ENCODE measurements around the gene STK32B.

STK32B gene

DNA sequence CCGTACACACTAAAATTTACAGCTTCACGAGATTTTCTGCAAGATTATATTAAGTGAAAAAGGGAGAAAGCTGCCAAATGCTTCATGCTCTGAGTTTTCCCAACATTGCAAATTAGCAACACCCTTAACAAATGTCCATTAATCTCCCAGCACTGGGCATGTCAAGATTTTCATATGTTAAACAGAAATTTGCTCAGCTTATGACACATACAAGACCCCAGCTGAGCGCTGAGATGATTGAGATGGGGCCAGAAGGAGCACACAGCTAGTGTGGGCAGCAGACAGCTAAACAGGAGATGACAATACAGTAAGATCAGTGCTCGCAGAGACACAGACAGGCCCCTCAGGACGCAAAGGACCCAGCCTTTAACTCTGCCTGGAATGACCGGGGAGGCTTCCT is 208.8 kb downstream of the STK32B start:
- no peak overlapping the region for H3K27ac Mint-ChIP-seq
- DNase-seq = no peak
- peaks cover 25% of the 10 kb centered on the region for H3K27me3 Mint-ChIP-seq (ENCODE audit: low read depth, poor library complexity)
- H3K9me3 Mint-ChIP-seq = no peaks in the 10 kb centered on the region
- H3K36me3 Mint-ChIP-seq (ENCODE audit: low read depth) = no peaks in the 10 kb centered on the region
- no peak overlapping the region for H3K4me3 Mint-ChIP-seq
- TF ChIP-seq, protein P1, sequence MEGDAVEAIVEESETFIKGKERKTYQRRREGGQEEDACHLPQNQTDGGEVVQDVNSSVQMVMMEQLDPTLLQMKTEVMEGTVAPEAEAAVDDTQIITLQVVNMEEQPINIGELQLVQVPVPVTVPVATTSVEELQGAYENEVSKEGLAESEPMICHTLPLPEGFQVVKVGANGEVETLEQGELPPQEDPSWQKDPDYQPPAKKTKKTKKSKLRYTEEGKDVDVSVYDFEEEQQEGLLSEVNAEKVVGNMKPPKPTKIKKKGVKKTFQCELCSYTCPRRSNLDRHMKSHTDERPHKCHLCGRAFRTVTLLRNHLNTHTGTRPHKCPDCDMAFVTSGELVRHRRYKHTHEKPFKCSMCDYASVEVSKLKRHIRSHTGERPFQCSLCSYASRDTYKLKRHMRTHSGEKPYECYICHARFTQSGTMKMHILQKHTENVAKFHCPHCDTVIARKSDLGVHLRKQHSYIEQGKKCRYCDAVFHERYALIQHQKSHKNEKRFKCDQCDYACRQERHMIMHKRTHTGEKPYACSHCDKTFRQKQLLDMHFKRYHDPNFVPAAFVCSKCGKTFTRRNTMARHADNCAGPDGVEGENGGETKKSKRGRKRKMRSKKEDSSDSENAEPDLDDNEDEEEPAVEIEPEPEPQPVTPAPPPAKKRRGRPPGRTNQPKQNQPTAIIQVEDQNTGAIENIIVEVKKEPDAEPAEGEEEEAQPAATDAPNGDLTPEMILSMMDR (IDR thresholded peaks at IDR 0.05) = no peak
- H3K4me1 Mint-ChIP-seq = no peaks in the 10 kb centered on the region

DNA sequence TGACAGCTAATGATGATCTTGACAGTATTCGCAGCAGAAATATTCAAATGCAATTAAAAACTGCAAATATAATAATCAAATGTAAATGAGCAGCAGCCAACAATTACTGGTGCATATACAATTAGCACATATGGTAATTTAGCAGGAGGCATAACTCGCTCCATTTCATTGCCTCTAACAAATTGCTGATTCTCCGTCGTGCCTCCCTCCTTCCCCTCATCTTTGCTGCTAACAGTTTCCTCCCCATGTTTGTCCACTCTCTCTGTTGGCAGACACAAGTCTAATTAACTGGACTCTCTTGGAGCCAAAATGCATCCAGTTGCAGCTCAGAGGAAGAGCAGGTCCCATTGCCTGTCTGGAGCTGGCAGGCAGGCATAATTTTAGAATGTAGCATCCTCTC is 210.6 kb downstream of the STK32B start:
- DNase-seq = no peak
- Mint-ChIP-seq H3K9me3 (no peaks in the 10 kb centered on the region), H3K4me1 (peaks cover 8% of the 10 kb centered on the region), H3K36me3 (ENCODE audit: low read depth) (no peaks in the 10 kb centered on the region), H3K27me3 (ENCODE audit: low read depth, poor library complexity) (peaks cover 25% of the 10 kb centered on the region), H3K27ac (no peak overlapping the region), H3K4me3 (no peak overlapping the region)
- TF ChIP-seq, protein P1 (IDR thresholded peaks at IDR 0.05) = no peak

DNA sequence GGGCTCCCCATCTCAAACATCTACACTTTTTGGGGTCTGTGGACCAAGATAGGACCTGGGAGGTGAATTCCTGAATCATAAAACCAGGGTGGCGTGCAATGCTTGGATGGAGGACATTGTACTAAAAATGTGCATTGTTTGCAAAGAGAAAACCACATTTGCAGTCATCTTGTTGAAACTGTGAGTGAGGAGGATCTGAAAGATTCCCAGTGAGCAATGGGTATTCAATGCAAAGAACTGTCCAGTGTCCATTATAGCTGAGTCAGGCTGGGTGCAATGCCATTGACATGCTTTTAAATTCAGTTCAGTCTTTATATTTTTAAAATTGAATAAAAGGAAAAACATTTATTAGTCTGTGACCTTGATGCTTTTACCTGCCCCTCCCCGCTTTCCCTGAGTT is 215.7 kb downstream of the STK32B start:
- Mint-ChIP-seq H3K9me3 (no peaks in the 10 kb centered on the region), H3K4me3 (no peak overlapping the region), H3K4me1 (peaks cover 8% of the 10 kb centered on the region), H3K27ac (no peak overlapping the region), H3K27me3 (ENCODE audit: low read depth, poor library complexity) (peaks cover 15% of the 10 kb centered on the region), H3K36me3 (ENCODE audit: low read depth) (no peaks in the 10 kb centered on the region)
- TF ChIP-seq, protein P1 (IDR thresholded peaks at IDR 0.05) = no peak
- no peak for DNase-seq

DNA sequence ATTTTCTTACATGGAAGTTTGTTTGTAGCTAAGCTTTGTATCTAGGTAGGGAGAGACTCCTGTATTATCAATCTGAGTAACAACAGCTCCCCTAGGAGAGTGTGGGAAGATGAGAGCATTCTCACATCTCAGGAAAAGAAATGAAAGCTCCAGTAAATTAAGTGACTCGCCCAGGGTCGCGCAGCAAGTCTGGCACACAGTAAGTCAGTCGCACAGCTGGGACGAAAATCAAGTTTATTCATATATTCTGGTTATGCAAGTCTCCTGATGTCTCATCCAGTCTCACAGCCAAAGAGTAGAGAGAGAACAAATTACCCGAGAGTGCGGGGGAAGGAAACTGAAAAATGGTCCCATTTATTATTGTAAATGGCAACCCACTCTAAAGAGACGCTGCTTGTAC is 216.1 kb downstream of the STK32B start:
- Mint-ChIP-seq H3K4me3 (no peak overlapping the region), H3K9me3 (no peaks in the 10 kb centered on the region), H3K27ac (no peak overlapping the region), H3K27me3 (ENCODE audit: low read depth, poor library complexity) (peaks cover 15% of the 10 kb centered on the region), H3K4me1 (peaks cover 8% of the 10 kb centered on the region), H3K36me3 (ENCODE audit: low read depth) (no peaks in the 10 kb centered on the region)
- no peak for DNase-seq
- TF ChIP-seq, protein P1 (IDR thresholded peaks at IDR 0.05) = no peak

DNA sequence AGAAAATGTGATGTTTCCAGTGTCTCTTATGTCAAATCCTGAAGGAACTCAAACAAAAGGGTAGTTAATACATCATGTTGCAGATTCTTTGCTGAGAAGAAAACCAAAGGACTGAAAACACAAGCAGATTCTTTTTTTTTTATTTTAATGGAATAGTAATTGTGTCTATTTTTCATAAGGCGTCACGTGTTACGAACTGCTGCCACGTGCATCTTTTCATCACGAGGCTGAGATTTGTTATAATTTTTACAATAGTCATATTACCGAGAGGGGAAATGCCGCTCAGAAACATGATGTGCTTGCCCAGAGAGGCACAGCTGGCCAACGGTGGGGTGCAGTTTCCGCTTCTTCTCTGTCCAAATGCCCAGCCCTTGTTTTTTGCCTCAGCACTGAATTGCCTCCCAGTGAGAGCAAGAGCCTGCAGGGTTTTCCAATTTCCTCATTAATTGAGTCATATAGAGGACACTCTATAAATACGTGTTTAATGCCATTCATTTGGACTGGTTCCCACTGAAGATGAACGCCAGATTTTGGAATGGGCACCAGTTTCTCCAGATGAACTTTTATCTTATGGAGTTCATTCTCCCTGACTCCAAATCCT is 225.3 kb downstream of the STK32B start:
- H3K9me3 Mint-ChIP-seq = peaks cover 11% of the 10 kb centered on the region
- no peak overlapping the region for H3K4me3 Mint-ChIP-seq
- no peak for DNase-seq
- H3K36me3 Mint-ChIP-seq (ENCODE audit: low read depth) = no peaks in the 10 kb centered on the region
- peaks cover 5% of the 10 kb centered on the region for H3K27me3 Mint-ChIP-seq (ENCODE audit: low read depth, poor library complexity)
- TF ChIP-seq, protein P1 (IDR thresholded peaks at IDR 0.05) = no peak
- no peaks in the 10 kb centered on the region for H3K4me1 Mint-ChIP-seq
- no peak overlapping the region for H3K27ac Mint-ChIP-seq

DNA sequence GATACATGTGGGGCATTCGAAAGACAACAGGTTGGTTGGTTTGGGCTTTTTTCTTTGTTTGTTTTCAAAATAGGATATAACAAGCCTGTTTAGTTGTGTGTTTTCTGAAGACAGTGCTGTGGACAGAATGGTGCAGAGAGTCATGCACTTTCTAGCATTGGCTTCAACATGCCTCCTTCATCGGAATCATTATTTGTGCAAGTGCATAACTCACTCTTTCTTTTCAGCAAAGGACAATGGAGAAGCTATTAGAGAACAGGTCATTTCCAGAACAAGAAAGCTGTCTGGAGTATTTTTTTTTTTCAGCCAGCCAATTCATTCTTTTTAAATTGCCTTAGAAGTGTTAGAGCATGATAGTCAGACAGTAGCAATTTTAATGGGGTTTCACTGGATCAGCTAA is 225.8 kb downstream of the STK32B start:
- H3K27me3 Mint-ChIP-seq (ENCODE audit: low read depth, poor library complexity) = peaks cover 3% of the 10 kb centered on the region
- peaks cover 11% of the 10 kb centered on the region for H3K9me3 Mint-ChIP-seq
- H3K4me3 Mint-ChIP-seq = no peak overlapping the region
- no peaks in the 10 kb centered on the region for H3K36me3 Mint-ChIP-seq (ENCODE audit: low read depth)
- no peak for DNase-seq
- no peaks in the 10 kb centered on the region for H3K4me1 Mint-ChIP-seq
- H3K27ac Mint-ChIP-seq = no peak overlapping the region
- TF ChIP-seq, protein P1 (IDR thresholded peaks at IDR 0.05) = no peak

All from nephron progenitor cell (in vitro differentiated cells).